Measurements from ENCODE around the gene WDR7.
"Not testable (repeated sequence)": the region's sequence is repeated elsewhere in the genome, so short reads cannot be mapped to it uniquely, and the experiment has no call there.

WDR7 gene

DNA sequence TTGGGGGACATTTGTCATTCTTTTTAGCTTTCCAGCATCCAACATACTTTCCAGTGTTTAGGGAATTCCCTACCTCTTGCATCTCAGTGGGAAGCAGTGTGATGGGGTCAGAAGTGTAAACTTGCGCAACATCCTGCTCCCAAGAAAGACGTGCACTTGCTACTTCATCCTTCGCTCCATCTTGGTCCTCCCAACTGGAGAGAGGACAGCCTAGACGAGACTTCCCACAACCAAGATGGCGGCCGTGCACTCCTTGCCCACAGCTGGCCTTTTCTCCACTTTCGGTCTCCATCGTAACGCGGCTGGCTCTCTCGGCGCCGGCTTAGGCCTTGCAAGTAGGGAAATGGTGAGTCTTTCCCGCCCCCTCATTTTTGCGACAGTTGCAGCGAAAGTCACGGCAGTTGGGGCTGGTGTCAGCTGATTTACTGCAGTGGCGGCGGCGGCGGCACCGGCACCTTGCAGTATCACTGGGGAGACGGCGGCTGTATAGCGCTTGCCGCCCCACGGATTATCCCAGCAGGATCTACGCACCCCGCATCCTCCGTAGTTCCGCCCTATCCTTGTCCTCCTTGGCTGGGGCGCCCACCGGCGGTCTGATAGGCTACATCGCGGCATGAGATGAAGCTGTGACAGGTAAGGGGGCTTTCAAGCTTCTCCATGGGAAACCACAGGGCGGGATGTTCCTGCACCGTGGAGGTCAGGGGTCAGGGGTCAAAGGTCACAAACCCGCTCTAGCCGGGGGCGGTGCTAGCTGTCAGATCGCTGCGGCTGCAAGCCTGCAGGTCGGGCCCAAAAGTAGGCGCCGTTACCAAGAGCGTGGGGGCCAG lies at the start of gene WDR7:
Gene WDR7, plus strand, starts transcription at position 416 of the 827 bp plus-strand sequence. CDS start 21,157 bp downstream, outside the sequence.
- DNase-seq = peak; percentile 97

DNA sequence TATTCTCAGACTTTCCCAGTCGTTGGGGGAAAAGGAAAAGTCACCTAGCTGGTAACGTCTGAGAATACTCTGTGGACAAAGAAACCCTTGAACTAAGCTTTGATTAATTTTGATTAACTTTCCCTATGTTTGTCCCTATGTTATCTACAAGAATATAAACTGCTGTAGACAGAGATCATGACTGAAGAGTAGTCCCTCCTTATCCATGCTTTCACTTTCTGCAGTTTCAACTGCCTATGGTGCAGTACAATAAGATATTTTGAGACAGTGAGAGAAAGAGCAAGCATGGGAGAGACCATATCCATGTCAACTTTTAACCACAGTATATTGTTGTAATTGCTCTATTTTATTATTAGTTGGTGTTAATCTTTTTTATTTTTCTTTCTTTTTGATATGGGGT lies 44.5 kb upstream of the WDR7 start:
- no peak for DNase-seq

DNA sequence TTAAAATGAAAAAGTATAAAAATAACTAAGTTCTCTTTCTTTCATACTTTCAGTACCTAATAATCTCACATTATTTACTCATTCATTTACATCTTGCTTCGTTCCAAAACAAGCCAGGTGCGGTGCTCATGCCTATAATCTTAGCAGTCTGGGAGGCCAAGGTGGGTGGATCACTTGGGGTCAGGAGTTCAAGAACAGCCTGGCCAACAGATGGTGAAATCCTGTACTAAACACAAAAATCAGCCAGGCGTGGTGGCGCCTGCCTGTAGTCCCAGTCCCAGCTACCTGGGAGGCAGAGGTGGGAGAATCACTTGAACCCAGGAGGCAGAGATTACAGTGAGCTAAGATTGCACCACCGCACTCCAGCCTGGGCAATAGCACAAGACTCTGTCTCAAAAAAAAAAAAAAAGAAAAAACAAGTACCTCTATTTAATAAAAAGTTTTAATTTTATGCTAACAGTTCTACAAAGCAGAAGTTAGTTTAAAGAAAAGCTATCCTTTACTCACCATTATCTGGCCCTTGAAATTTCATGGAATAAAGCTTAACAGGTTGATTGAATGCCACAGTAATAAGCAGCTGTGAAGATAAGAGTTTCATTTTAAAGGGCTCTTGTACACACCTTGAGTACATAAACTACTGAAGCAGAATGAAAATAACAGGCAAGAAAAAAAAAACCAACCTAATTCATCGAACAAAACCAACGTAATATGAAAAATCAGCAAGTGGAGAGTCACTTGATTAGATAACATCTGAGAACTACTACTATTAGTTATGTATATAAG lies 35.2 kb upstream of the WDR7 start:
- no peak for DNase-seq

DNA sequence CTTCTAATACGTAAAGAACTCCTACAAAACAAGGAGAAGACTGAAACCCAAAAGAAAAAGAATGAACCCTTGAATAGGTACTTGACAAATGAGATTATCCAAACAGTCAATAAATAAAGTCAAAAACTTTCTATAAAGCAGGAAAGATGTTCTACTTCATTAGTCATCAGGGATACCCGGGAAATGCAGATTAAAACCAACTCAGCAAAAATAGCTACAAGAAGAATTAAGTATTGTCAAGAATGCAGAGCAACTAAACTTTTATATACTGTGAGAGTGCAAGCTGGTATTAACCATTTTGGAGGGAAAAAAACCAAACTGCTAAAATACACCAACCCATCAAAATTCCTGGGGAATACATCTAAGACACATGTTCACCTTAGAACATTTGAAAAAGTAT lies 23.2 kb upstream of the WDR7 start:
- DNase-seq = no peak

DNA sequence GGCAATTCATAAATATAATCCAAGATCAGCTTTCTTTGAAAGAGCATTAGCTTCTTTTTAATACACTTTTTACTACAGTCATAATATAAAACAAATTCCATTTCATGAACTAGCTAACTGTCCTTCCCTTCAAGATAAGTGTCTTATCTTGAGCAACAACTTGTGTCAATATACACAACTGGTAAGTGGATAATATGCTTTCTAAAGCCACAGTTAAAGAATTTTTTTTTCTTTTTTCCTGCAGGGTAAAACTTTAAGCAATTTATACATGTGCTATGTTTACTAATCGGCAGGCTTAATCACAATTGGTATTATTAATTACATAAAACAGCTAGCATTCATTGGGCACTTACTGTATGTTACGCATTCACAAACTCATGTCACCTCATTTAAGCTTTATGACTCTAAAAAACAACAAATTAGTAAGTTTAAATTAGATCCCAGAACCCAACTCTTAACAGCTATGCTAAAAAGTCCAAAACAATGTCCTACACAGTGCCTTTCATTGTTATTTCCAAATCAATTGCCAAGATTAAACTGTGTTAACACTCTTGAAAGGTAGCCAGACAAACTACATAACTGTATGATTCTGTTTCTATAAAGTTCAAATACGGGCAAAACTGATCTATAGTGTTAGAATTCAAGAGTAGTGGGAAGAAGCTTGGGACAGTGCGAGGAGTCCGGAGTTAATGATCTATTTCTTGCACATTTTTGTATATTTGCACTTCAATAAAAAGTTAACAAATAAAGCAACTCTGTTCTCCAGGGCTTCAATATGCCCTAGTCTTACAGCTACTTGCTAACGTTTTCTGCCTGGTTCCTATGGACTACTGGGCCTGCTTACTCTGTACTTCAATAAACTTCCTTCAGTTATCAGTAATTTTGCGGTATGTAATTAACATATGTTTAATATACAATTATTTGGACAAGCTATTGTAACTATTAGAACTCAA lies 18.8 kb upstream of the WDR7 start:
- DNase-seq = no peak

DNA sequence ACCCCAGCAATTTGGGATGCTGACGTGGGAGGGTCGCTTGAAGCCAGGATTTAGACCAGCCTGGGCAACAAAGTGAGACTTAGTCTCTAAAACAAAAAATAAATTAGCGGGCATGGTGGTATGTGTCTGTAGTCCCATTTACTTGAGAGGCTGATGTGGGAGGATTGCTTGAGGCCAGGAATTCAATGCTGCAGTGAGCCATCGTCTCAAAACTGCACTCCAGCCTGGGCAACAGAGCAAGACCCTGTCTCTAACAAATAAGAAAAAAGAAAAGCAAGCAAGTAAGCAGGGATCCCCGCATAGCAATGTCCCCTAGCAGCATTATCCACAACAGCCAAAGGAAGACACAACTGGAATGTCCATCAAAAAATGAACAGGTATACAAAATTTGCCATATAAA lies 16.2 kb upstream of the WDR7 start:
- no peak for DNase-seq

DNA sequence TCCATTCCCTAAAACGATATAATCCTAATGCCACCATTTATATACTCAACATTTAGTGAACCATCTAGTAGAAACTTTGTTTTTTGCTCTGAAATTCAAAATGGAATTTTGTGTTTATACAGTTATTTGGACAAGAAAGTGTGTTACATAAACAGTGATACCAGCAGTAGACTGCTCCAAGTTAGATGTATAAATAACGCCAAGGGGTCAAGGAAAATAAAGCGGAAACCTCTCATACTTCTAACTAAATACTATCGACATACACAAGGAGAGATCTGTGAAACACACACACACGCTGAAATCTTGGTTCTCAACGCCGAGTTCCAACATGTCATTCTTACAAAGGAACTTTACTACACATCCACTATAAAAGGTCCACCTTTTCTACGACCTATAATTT lies 14.0 kb upstream of the WDR7 start:
- no peak for DNase-seq

DNA sequence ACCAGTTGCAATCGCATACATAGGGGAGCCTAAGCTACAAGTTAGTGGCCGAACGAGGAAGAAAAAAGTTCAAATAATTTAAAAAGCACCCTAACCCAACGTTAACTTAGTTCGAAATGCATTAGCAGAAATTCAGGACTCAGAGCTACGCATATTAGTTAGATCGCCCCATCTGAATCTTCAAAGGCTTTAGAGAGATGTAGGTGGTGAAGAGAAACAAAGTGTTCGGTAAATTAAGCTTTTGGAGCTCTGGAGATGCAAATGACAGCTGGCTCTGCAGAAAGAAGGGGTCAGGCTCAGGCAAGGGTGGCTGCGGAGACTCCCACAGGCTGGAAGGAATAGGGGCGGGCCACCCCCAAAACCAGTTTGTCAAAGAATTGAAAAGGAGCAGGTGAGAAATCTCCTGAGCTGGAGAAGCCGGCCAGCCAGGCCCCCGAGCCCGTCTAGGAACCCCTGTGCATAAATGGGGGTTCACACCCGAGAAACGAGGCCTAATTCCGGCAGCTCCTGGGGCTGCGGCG lies 13.4 kb upstream of the WDR7 start:
- DNase-seq = no peak

DNA sequence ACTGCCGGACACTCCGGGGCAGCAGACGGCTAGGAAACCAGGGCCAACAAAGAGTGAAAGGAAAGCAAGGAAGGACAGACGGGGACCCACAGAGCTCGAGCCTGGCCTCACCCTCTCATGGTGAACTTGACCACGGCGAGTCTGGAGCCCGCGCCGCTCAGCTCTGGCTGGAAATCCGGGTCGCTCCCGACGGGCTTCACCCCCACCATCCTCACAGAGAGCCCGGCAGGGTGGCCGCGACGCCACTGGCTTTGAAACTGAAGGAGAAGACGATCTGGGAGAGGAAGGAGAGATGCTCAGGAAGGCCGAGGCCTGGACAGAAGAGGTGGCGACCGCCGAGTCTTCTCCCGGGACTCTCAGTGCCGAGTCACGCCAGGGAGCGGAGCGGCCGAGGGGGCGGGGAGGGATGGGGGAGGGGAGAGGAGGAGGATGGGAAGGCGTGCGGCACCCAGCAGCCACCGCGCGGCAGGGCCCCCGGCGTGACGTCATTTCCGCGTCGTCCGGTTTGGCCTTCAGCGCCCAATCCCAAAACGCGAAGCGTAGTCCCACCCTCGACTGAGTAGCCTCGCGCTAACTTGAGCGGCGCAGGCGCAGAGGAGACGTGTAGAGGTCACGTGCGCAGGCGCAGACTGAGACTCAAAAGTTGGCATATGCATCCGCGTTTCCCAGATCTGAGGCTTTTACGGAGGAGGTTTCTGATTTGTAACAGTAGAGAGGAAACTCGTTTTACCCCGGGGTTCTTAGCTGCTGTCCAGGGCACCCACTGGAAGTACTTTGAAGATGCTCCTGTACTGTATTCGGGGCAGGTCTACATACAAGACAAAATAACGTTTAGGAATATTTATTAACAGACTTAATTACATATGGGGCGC lies 12.7 kb upstream of the WDR7 start, which contains the start of gene TXNL1:
Gene TXNL1, minus strand, starts transcription at position 361 of the 872 bp plus-strand sequence. Its CDS starts 152 bp downstream, at position 209.
- peak; percentile 99 for DNase-seq

DNA sequence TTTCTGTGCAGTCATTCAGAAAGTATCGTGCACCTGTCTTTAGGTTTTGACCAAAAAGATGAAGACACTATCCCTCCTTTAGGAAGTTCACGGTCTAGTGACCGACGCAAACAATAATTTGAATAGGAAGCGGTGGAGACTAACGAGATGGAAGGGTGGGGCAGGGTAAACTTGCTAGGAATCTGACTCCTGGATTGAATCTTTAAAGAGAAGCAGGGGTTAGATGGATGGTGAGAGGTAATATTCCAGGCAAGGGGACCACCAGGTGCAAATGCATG lies 12.1 kb upstream of the WDR7 start:
- DNase-seq = no peak

DNA sequence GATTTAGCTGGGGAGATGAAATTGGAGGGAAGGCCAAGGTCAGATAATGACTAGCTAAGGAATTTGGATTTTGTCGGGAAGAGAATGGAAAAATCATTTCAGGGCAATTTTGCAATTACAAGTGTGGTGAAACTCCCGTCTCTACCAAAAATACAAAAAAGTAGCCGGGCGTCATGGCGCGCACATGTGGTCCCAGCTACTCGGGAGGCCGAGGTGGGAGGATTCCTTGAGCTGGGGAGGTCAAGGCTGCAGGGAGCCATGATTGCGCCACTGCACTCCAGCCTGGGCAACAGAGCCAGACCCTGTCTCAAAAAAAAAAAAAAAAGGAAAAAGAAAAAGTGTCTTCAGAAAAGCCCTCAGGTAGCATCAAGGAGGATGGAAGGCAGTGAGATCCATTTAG lies 11.6 kb upstream of the WDR7 start:
- DNase-seq = no peak

DNA sequence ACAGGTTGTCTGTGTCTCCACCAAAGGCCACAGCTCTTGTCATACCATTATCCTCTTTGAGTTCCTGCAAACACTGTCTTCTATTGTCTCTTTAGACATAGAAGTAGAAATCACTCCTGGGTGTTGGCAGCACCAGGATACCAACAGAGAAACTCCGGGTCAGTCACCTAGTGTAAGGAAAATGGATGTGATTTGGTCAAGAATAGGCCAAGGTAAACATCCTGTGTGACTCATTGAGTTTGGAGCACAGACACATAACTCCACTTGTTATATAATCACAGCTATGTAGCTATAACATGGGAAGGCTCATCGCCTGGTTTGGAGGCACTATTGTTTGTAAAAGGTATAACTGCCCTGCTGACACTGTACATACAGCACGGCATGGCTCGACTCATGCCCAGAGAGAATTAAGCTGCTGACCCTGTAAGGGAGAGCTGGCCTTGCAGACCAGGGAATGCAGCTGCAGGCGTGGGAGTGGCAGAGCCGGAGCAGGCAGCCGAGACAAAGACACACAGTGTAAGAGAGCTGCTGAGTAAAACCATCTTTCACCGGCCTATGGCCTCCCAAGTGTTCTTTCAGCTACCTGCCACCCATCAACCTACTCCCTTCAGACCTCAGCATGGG lies 9.3 kb upstream of the WDR7 start:
- no peak for DNase-seq

DNA sequence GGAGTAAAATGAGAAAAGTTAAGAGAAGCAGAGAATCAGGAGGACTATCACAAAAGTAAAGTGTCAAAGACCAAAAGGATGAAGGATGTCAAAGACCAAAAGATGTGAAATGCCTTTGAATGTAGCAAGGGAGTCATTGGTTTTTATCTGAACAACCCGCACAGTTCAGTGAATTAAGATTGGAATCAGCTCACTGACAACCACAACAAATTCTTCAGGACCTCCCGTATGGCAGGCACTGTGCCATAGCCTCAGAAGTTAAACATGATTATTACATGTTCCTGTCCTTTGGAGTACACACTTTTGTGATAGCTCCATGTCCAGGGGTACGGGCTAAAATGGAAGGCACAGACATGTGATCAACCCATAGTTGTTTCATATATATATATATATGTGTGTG lies 7.8 kb upstream of the WDR7 start:
- DNase-seq = no peak

DNA sequence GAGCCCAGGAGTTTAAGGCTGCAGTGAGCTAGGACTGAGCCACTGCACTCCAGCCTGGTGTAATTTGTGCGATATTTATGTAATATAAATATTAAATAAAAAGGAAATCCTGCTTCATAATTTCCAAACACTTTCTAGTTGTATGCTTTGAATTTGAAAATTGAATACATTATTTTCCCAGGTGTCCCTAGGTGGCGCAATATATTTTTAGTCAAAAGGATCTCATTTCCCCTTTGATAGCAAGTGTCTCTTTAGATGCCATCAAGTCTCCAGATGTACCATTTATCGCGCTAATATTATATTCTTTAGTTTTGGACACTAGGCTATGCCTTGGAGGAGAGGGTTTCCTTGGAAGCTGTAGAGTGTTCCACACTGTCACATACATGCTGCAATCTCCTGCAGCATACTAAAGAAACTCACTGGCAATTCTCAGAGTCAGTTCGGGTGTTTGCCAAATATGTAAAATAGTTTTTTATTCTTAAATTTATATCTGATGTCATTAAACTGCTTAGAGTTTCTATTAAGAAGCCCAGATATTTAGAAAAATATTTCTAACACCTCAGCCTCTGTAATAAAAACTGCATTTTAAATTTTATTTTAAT lies 5.6 kb upstream of the WDR7 start:
- DNase-seq = peak; percentile 34

DNA sequence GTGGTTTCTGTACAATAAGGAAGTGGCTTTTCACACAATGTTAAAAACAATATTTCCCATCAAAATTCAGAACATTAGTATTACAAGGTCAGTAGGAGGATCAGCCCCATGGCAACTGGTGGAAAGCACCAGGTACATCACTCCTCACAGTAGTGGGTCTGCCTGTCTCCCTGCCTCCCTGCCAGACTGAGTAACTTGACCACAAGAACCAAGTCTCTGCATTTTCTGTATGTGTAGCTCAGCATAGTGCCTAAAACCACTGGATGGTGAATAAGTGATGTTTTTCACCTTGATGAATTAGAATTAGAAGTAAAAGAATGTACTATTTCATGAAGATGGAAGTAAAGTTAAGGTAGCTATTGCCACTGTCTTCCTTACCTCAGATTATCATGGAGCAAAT lies 4.1 kb upstream of the WDR7 start:
- DNase-seq = peak; percentile 46

DNA sequence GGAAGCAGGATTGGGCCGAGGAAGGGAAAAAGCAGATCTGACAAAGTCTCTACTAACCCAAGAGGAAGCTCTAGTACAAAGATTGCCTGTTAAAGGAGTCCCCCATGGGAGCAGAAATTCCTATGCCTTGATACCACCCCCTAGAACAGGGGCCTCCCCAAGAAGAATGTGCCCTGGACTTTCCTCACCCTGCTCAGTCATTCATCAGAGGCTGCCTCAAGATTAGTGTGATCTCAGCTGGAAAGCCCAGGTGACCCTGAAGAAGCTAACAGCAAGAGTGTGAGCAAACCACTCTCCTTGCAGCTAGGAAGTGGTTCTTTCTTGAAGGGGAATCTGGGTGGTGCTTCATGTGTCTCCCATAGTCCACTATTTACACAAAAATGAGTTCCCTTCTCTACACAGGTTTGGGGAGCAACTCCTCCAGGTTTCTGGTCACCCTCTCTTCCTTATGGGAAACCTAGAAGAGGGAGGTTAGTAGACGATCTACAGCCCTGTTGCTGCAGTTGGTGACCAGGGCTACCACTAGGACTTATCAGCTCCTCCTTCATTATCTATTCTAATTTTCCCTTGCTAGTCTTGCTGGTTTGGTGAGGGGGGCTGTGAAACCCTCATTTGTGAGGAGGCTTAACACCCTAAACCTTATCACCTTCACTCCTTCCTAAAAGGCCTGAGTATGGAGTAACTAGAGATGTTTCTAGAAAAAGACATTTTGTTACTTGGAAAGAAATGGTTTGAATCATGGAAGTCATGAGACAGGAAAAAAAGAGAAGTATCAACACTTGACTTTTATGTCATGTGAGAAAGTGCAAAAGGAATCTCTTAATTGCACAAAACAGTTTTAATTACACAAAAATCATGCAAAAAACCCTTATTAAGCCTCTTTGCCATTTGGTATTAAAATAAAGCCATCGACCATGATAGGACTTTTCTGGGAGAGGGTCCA lies 2.9 kb upstream of the WDR7 start:
- DNase-seq = no peak

DNA sequence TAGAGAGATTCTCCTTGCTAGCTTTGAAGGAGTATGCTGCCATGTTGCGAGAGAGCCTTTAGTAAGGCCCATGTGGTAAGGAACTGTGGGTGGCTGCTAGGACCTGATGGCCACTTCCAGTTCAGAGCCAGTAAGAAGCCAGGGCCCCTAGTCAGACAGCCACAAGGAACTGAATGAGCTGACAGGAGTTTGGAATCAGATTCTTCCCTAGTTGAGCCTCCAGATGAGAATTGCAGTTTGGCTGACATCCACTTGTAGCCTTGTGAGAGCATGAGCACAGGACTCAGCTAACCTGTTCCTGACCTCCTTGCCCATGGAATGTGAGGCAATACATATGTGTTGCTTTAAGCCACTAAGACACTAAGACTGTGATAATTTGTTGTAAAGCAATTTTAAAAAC lies 1.2 kb upstream of the WDR7 start:
- no peak for DNase-seq

DNA sequence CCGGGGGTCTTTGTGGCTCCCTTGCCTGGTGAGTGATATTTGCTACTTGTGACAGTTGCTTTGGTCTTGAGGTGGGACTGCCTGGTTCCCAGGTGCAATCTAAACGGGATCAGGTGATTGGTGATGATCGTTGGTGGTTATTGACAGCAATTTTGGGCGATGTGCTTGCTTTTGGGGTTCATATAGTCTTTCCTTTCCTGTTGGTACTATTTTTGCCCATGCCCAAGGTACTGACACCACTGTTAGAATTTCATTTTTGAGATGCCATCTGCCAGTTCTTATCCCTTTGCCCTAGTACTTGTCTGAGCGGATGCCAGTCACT lies 573 bp downstream of the WDR7 start:
- no peak for DNase-seq

DNA sequence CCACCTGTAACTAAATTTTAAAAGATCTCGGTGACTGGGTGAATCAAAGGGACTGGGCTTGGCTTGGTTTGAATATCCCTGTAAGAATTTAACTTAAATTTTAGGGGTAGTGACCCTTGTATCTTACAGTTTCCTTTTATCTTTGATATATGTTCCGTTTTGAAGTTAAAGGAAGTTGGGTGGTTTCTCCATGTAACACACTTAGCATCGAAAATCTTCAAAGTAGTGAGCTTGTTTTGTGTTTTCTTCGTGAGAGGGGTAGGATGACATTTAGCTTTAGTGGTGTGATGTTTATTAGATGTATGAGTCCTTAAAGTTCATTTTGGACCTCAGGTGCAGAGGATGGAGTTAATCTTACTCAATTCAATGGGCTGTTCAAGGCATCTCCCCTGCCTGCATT lies 1.6 kb downstream of the WDR7 start:
- peak; percentile 7 for DNase-seq

DNA sequence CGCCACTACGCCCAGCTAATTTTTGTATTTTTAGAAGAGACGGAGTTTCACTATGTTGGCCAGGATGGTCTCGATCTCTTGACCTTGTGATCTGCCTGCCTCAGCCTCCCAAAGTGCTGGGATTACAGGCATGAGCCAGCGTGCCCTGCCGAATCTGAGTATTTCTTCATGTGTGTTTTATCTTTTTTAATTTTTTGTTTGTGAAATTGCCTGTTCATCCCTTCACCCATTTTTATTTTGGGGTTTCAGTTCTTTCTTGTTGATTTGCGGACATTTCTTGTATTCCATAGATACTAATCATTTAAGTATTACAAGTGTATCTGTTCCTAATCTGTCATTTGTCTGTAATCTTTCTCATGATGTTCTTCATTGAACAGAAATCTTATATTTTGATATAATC lies 3.1 kb downstream of the WDR7 start:
- not testable (repeated sequence) for DNase-seq
